IMR-90 (cell line): ENCODE measurements around the gene OTP. TPM values are rescaled to one million over a fixed set of nuclear protein-coding genes. Genes with fewer than 3 reads are reported as not detected.

Experiments
- ATAC-seq: fragments of 200-7000 bp; cut with Tn5 transposase; 2 replicates; pipeline ENCODE4 v1.9.1; 2020; ENCODE audit warnings: low read depth, mild to moderate bottlenecking, moderate library complexity
- BruUV-seq: library from RNA; stranded (reverse); fragments of 400-500 nt; replicated peaks from 2 replicates; lab custom pipeline; 2021; lab: Mats Ljungman, UMichigan
- CTCF ChIA-PET: fragments of 300-600 bp; formaldehyde crosslinking; extraction: SDS; loops from one replicate; lab custom pipeline; 2021; ENCODE audit warnings: antibody characterized with exemption; lab: Yijun Ruan, JAX
- POLR2A ChIA-PET: fragments of 300-600 bp; sonication (Branson Sonifier 250); formaldehyde crosslinking; loops from one replicate; lab custom pipeline; 2022; ENCODE audit warnings: antibody characterized with exemption; ENCODE audit not compliant: unreplicated experiment; lab: Charles Lee
- DNase-seq: peaks from one replicate; pipeline ENCODE4 v3.0.0; 2013
- H2AFZ ChIP-seq: replicated peaks from 2 replicates; pipeline ENCODE3; 2013; ENCODE audit warnings: low read length, mild to moderate bottlenecking; ENCODE audit not compliant: poor library complexity
- H2AK5ac ChIP-seq: 2 replicates; pipeline ENCODE4 v1.6.1; 2013; ENCODE audit warnings: low read depth, low read length, inconsistent platforms
- H2AK9ac ChIP-seq: replicated peaks from 2 replicates; pipeline ENCODE3; 2013; ENCODE audit warnings: mild to moderate bottlenecking, low read depth, low read length, moderate library complexity; ENCODE audit not compliant: poor library complexity
- H2BK120ac ChIP-seq: 2 replicates; pipeline ENCODE4 v1.6.1; 2013; ENCODE audit warnings: low read depth, low read length, inconsistent platforms
- H2BK15ac ChIP-seq: 3 replicates; pipeline ENCODE4 v1.6.1; 2013; ENCODE audit warnings: low read depth, low read length, inconsistent platforms
- H2BK20ac ChIP-seq: 2 replicates; pipeline ENCODE4 v1.6.1; 2013; ENCODE audit warnings: low read depth, mild to moderate bottlenecking, inconsistent platforms, low read length, moderate library complexity
- H2BK5ac ChIP-seq: 2 replicates; pipeline ENCODE4 v1.6.1; 2013; ENCODE audit warnings: mild to moderate bottlenecking, low read depth, low read length, inconsistent platforms; ENCODE audit not compliant: poor library complexity, severe bottlenecking
- H3K14ac ChIP-seq: replicated peaks from 2 replicates; pipeline ENCODE4 v1.6.1; 2013; ENCODE audit warnings: low read depth, low read length, inconsistent platforms
- H3K18ac ChIP-seq: 2 replicates; pipeline ENCODE4 v1.6.1; 2013; ENCODE audit warnings: low read depth, low read length, control low read depth
- H3K23ac ChIP-seq: 2 replicates; pipeline ENCODE4 v1.6.1; 2013; ENCODE audit warnings: low read depth, low read length, inconsistent platforms
- H3K27ac ChIP-seq: 2 replicates; pipeline ENCODE4 v1.5.1; 2013; ENCODE audit warnings: mild to moderate bottlenecking, control low read depth, low read length; ENCODE audit not compliant: insufficient read depth
- H3K27me3 ChIP-seq: 2 replicates; pipeline ENCODE4 v1.6.1; 2013; ENCODE audit warnings: low read length; ENCODE audit not compliant: control insufficient read depth, insufficient read depth
- H3K36me3 ChIP-seq: 2 replicates; pipeline ENCODE4 v1.6.1; 2013; ENCODE audit warnings: low read length, mixed read lengths; ENCODE audit not compliant: control insufficient read depth, insufficient read depth
- H3K4ac ChIP-seq: 2 replicates; pipeline ENCODE4 v1.6.1; 2013; ENCODE audit warnings: low read depth, low read length, inconsistent platforms
- H3K4me1 ChIP-seq: 2 replicates; pipeline ENCODE4 v1.6.1; 2013; ENCODE audit warnings: low read length, mixed read lengths; ENCODE audit not compliant: control insufficient read depth, insufficient read depth
- H3K4me2 ChIP-seq: 2 replicates; pipeline ENCODE4 v1.6.1; 2013; ENCODE audit warnings: low read depth, mild to moderate bottlenecking, control low read depth, low read length, moderate library complexity
- H3K4me3 ChIP-seq: 2 replicates; pipeline ENCODE4 v1.5.1; 2013; ENCODE audit warnings: low read depth, mild to moderate bottlenecking, control low read depth, low read length, moderate library complexity; ENCODE audit not compliant: insufficient read depth
- H3K56ac ChIP-seq: 2 replicates; pipeline ENCODE4 v1.6.1; 2013; ENCODE audit warnings: low read length, inconsistent platforms; ENCODE audit not compliant: insufficient read depth; ENCODE audit errors: extremely low read depth
- H3K79me1 ChIP-seq, 2 experiments: 2 replicates each; pipeline ENCODE4 v1.6.1; 2013; ENCODE audit warnings: low read length in 2 of 2, inconsistent platforms in 1 of 2, low read depth in 1 of 2
- H3K9ac ChIP-seq: 2 replicates; pipeline ENCODE4 v1.6.1; 2013; ENCODE audit warnings: low read depth, low read length, control low read depth
- H3K9me1 ChIP-seq: 2 replicates; pipeline ENCODE4 v1.6.1; 2013; ENCODE audit warnings: low read length, inconsistent platforms; ENCODE audit not compliant: insufficient read depth
- H3K9me3 ChIP-seq: 2 replicates; pipeline ENCODE4 v1.6.1; 2013; ENCODE audit warnings: low read length; ENCODE audit not compliant: control insufficient read depth, insufficient read depth
- H4K20me1 ChIP-seq: 2 replicates; pipeline ENCODE4 v1.6.1; 2013; ENCODE audit warnings: low read length, inconsistent platforms; ENCODE audit not compliant: insufficient read depth
- H4K5ac ChIP-seq: 2 replicates; pipeline ENCODE4 v1.6.1; 2013; ENCODE audit warnings: mild to moderate bottlenecking, low read depth, low read length, control low read depth
- H4K8ac ChIP-seq, 2 experiments: 2 replicates each; pipeline ENCODE4 v1.6.1; 2013; ENCODE audit warnings: low read depth in 2 of 2, low read length in 2 of 2, control low read depth in 1 of 2, inconsistent platforms in 1 of 2
- H4K91ac ChIP-seq: 2 replicates; pipeline ENCODE4 v1.6.1; 2013; ENCODE audit warnings: low read depth, low read length, inconsistent platforms; ENCODE audit not compliant: insufficient read depth
- BHLHE40 ChIP-seq: fragments of 150-350 bp; IDR thresholded peaks from 2 replicates; pipeline ENCODE4 v1.6.1; 2016; ENCODE audit warnings: mild to moderate bottlenecking, low read depth, low read length
- FOS ChIP-seq: fragments of 150-350 bp; IDR thresholded peaks from 2 replicates; pipeline ENCODE4 v1.6.1; 2016; ENCODE audit warnings: low read depth, low read length
- MAFK ChIP-seq: IDR thresholded peaks from 2 replicates; pipeline ENCODE4 v1.6.1; 2012; ENCODE audit warnings: low read depth, low read length, improper control_type of control experiment
- MAZ ChIP-seq: IDR thresholded peaks from 2 replicates; pipeline ENCODE4 v1.6.1; 2012; ENCODE audit warnings: low read depth, mild to moderate bottlenecking, low read length, improper control_type of control experiment, moderate library complexity, borderline replicate concordance
- RAD21 ChIP-seq: IDR thresholded peaks from 2 replicates; pipeline ENCODE4 v1.6.1; 2012; ENCODE audit warnings: low read length, improper control_type of control experiment
- RFX5 ChIP-seq: IDR thresholded peaks from 2 replicates; pipeline ENCODE4 v1.8.0; 2012; ENCODE audit warnings: low read depth, mild to moderate bottlenecking, low read length, moderate library complexity
- WGBS, 2 experiments: methylation state at CpG; one replicate each; pipeline versions ENCODE4 v1.1.5 to v1.1.7; 2013; ENCODE audit warnings: missing lambda C conversion rate in 2 of 2; ENCODE audit not compliant: insufficient read length in 1 of 2; ENCODE audit errors: extremely low coverage in 2 of 2; 5-methylcytosine and 5-hydroxymethylcytosine counted together
- dilution Hi-C: fragments of 300-500 bp; cut with HindIII; formaldehyde crosslinking; loops from one replicate; pipeline ENCODE4 v1.14.3; 2018; ENCODE audit warnings: low sequenced_read_pairs; ENCODE audit not compliant: unreplicated experiment
- in situ Hi-C: fragments of 300-500 bp; cut with MboI; formaldehyde crosslinking; loops from 3 replicates; pipeline ENCODE4 v1.14.3; 2019; ENCODE audit warnings: low sequenced_read_pairs, inconsistent platforms, mixed read lengths
- intact Hi-C: fragments of 100-400 bp; cut with micrococcal nuclease; formaldehyde crosslinking; loops from 2 replicates; pipeline ENCODE4 v1.10.0; 2022
- polyA plus RNA-seq, 3 experiments: library from polyadenylated mRNA; depleted of rRNA; stranded (reverse); fragments of >200 nt; gene quantifications; 2 replicates each; pipeline ENCODE4 v1.2.3, GENCODE V29; 2012; ENCODE audit warnings: low replicate concordance in 1 of 3
- total RNA-seq: library from RNA; depleted of rRNA; stranded (reverse); fragments of >200 nt; gene quantifications from 2 replicates; pipeline ENCODE4 v1.2.3, GENCODE V29; 2012
- TF ChIP-seq, protein P1 (sequence below): fragments of 150-350 bp; IDR thresholded peaks from 2 replicates; pipeline ENCODE4 v1.6.1; 2016; ENCODE audit warnings: low read depth, mild to moderate bottlenecking, low read length, moderate library complexity, borderline replicate concordance

OTP gene
- total and polyA plus RNA-seq, 2 of the 4 experiments (the other 2 are of a cell fraction), result not detected

DNA sequence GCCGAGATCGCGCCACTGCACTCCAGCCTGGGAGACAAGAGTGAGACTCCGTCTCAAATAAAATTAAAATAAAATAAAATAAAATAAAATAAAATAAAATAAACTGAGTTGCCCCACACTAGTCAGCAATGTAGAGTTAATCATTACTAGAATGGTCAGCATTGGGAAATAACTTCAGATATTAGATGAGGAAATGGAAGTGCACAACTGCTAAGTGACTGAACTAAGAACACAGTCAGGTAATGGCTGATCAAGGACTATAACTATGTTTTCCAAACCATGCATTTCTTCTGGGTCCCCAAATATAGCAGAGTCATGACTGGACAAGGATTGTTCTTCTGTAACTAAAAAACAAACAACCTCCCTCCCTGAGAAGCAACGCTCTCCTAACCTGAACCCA is 17.1 kb downstream of the OTP start:
- Histone ChIP-seq H2BK15ac (no peak overlapping the region), H3K27ac (no peak overlapping the region), H3K9me1 (no peaks in the 10 kb centered on the region), H3K56ac (no peak overlapping the region), H3K18ac (no peak overlapping the region), H2AK9ac (no peak overlapping the region), H4K20me1 (no peaks in the 10 kb centered on the region), H3K23ac (no peak overlapping the region), H3K79me1 (no peaks in the 10 kb centered on the region), H2AFZ (no peak overlapping the region), H2BK120ac (no peak overlapping the region), H3K4me2 (no peak overlapping the region), H2BK20ac (no peak overlapping the region), H3K14ac (no peak overlapping the region), H3K9me3 (no peaks in the 10 kb centered on the region), H3K4ac (no peak overlapping the region), H3K9ac (no peak overlapping the region), H3K4me3 (no peak overlapping the region), H3K36me3 (no peaks in the 10 kb centered on the region), H3K27me3 (peaks cover 40% of the 10 kb centered on the region), H3K4me1 (no peaks in the 10 kb centered on the region), H4K8ac (no peak overlapping the region), H2AK5ac (no peak overlapping the region), H4K91ac (no peak overlapping the region), H2BK5ac (no peak overlapping the region), H4K5ac (no peak overlapping the region)
- ChIA-PET CTCF (no interaction called here), POLR2A (no interaction called here)
- WGBS, 2 experiments, result no CpG with 5 or more reads among the region's 5 CpGs
- dilution Hi-C loops, result no loop called here
- intact Hi-C loops, result no loop called here
- TF ChIP-seq FOS (no peak), RAD21 (no peak), MAFK (no peak), MAZ (no peak), BHLHE40 (no peak), RFX5 (no peak)
- TF ChIP-seq, protein P1, sequence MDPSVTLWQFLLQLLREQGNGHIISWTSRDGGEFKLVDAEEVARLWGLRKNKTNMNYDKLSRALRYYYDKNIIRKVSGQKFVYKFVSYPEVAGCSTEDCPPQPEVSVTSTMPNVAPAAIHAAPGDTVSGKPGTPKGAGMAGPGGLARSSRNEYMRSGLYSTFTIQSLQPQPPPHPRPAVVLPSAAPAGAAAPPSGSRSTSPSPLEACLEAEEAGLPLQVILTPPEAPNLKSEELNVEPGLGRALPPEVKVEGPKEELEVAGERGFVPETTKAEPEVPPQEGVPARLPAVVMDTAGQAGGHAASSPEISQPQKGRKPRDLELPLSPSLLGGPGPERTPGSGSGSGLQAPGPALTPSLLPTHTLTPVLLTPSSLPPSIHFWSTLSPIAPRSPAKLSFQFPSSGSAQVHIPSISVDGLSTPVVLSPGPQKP, result no peak
- DNase-seq (no peak), ATAC-seq (no peak)
- in situ Hi-C loops, result no loop called here
- BruUV-seq, result no TSS peak
